Glutamatergic neuron (in vitro differentiated cells): ENCODE data around the gene ZMYND8. TPM values are rescaled to one million over a fixed set of nuclear protein-coding genes. Genes with fewer than 3 reads are reported as not detected.
A peak's percentile ranks its signal among the peaks of the same experiment; 100 is the strongest.
"Not testable (repeated sequence)": the region's sequence is repeated elsewhere in the genome, so short reads cannot be mapped to it uniquely, and the experiment has no call there.

ENCODE experiments used
- DNase-seq: peaks from one replicate; pipeline ENCODE4 v3.0.0; 2022
- H3K27ac Mint-ChIP-seq: one replicate; pipeline ENCODE4 v1.8.0; 2020; ENCODE audit warnings: mild to moderate bottlenecking, mixed read lengths, inconsistent platforms; ENCODE audit not compliant: unreplicated experiment
- H3K27me3 Mint-ChIP-seq: one replicate; pipeline ENCODE4 v1.8.0; 2020; ENCODE audit warnings: mild to moderate bottlenecking, moderate library complexity, mixed read lengths, inconsistent platforms; ENCODE audit not compliant: unreplicated experiment
- H3K36me3 Mint-ChIP-seq: one replicate; pipeline ENCODE4 v1.8.0; 2020; ENCODE audit warnings: mild to moderate bottlenecking, mixed read lengths, inconsistent platforms; ENCODE audit not compliant: unreplicated experiment
- H3K4me1 Mint-ChIP-seq: one replicate; pipeline ENCODE4 v1.8.0; 2020; ENCODE audit warnings: mild to moderate bottlenecking, low read depth, mixed read lengths, inconsistent platforms; ENCODE audit not compliant: unreplicated experiment
- H3K4me3 Mint-ChIP-seq: one replicate; pipeline ENCODE4 v1.8.0; 2020; ENCODE audit warnings: mild to moderate bottlenecking, mixed read lengths, inconsistent platforms; ENCODE audit not compliant: unreplicated experiment
- H3K9me3 Mint-ChIP-seq: one replicate; pipeline ENCODE4 v1.8.0; 2020; ENCODE audit warnings: mild to moderate bottlenecking, moderate library complexity, mixed read lengths, inconsistent platforms; ENCODE audit not compliant: unreplicated experiment
- CTCF ChIP-seq: fragments of 200-600 bp; sonication (generic); IDR thresholded peaks from one replicate; pipeline ENCODE4 v1.5.0; 2021; ENCODE audit not compliant: partially characterized antibody, unreplicated experiment
- total RNA-seq: library from RNA; stranded (reverse); fragmentation: NEBNext Ultra II Directional; extraction: Animal tissue kit (Norgen Biotek cat#: 25700); gene quantifications from one replicate; pipeline ENCODE4 v1.2.1, GENCODE V29; 2021; ENCODE audit not compliant: unreplicated experiment

The ZMYND8 gene
- total RNA-seq, 1 donor from 2014 or later: 116 TPM

- Mint-ChIP-seq H3K4me3 (no peak overlapping the region), H3K4me1 (peaks cover 41% of the 10 kb centered on the region), H3K27ac (peak overlapping the region; percentile 45), H3K9me3 (peaks cover 8% of the 10 kb centered on the region), H3K36me3 (peaks cover 4% of the 10 kb centered on the region), H3K27me3 (peaks cover 2% of the 10 kb centered on the region)
- DNase-seq: no peak
- TF ChIP-seq CTCF: no peak
These were observed 115.1 kb downstream of the ZMYND8 start for GRCh38 chr20:47241345-47241781.

- H3K9me3 Mint-ChIP-seq, H3K36me3 Mint-ChIP-seq, H3K27me3 Mint-ChIP-seq, H3K4me3 Mint-ChIP-seq, H3K27ac Mint-ChIP-seq, DNase-seq: not testable (repeated sequence)
- H3K4me1 Mint-ChIP-seq: peaks cover 36% of the 10 kb centered on the region
These were observed 116.4 kb downstream of the ZMYND8 start for GRCh38 chr20:47240096-47240495.

GRCh38 chr20:47239719-47240067, 116.8 kb downstream of the ZMYND8 start:
- H3K9me3 Mint-ChIP-seq: peaks cover 6% of the 10 kb centered on the region
- DNase-seq: no peak
- H3K4me3 Mint-ChIP-seq: no peak overlapping the region
- peak overlapping the region; percentile 48 for H3K27ac Mint-ChIP-seq
- H3K27me3 Mint-ChIP-seq: peaks cover 2% of the 10 kb centered on the region
- no peaks in the 10 kb centered on the region for H3K36me3 Mint-ChIP-seq
- H3K4me1 Mint-ChIP-seq: peaks cover 36% of the 10 kb centered on the region
- no peak for TF ChIP-seq CTCF

GRCh38 chr20:47238780-47239718, 117.5 kb downstream of the ZMYND8 start:
- Mint-ChIP-seq H3K27ac (peak overlapping the region; percentile 48), H3K4me1 (peaks cover 33% of the 10 kb centered on the region), H3K27me3 (peaks cover 2% of the 10 kb centered on the region), H3K4me3 (no peak overlapping the region), H3K9me3 (peaks cover 6% of the 10 kb centered on the region), H3K36me3 (no peaks in the 10 kb centered on the region)
- DNase-seq: peak; percentile 47
- no peak for TF ChIP-seq CTCF

- TF ChIP-seq CTCF: no peak
- no peak for DNase-seq
- Mint-ChIP-seq H3K9me3 (peaks cover 6% of the 10 kb centered on the region), H3K4me1 (peaks cover 30% of the 10 kb centered on the region), H3K27ac (peak overlapping the region; percentile 43), H3K4me3 (no peak overlapping the region), H3K27me3 (peaks cover 2% of the 10 kb centered on the region), H3K36me3 (no peaks in the 10 kb centered on the region)
These were observed 118.8 kb downstream of the ZMYND8 start for GRCh38 chr20:47237715-47238114.
